AG09309 (cell line): ENCODE data around the gene CIZ1.

Experiments used
- DNase-seq: peaks from one replicate; pipeline ENCODE4 v3.0.0-alpha.2; 2010; ENCODE audit warnings: low read depth
- H3K4me3 ChIP-seq: 2 replicates; pipeline ENCODE4 v1.5.1; 2011; ENCODE audit warnings: mild to moderate bottlenecking, low read depth, low read length, moderate library complexity; ENCODE audit not compliant: control insufficient read depth
- TF ChIP-seq, protein P1 (sequence below): IDR thresholded peaks from 2 replicates; pipeline ENCODE4 v1.5.1; 2011; ENCODE audit warnings: mild to moderate bottlenecking, low read depth, low read length, inconsistent platforms; ENCODE audit not compliant: insufficient read depth, control insufficient read depth; ENCODE audit errors: missing control alignments

The CIZ1 gene

DNA sequence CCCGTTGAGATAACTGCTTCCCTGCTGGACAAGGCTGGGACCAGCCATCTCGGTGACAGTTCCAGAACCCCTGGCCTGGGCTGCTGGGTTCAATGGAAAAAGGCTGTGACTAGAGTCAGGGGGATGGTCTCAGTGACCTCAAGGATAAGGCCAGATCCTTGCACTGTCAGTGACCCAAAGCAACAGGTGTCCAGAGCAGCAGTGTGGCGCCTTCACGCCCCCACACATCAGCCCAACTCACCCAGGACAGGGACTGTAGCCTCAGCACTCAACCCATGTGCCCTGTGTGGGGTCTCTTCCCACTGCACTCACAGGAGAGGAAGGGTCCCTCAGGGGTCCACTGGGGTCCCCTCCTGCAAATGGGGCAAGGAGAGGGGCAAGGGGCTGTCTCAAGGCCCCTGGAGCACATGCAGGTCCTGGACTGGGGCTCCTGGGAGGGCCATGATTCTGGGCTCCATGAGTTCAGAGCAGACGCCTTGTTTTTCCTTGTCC, 42.8 kb downstream of the CIZ1 start:
- TF ChIP-seq, protein P1, sequence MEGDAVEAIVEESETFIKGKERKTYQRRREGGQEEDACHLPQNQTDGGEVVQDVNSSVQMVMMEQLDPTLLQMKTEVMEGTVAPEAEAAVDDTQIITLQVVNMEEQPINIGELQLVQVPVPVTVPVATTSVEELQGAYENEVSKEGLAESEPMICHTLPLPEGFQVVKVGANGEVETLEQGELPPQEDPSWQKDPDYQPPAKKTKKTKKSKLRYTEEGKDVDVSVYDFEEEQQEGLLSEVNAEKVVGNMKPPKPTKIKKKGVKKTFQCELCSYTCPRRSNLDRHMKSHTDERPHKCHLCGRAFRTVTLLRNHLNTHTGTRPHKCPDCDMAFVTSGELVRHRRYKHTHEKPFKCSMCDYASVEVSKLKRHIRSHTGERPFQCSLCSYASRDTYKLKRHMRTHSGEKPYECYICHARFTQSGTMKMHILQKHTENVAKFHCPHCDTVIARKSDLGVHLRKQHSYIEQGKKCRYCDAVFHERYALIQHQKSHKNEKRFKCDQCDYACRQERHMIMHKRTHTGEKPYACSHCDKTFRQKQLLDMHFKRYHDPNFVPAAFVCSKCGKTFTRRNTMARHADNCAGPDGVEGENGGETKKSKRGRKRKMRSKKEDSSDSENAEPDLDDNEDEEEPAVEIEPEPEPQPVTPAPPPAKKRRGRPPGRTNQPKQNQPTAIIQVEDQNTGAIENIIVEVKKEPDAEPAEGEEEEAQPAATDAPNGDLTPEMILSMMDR, result no peak
- H3K4me3 ChIP-seq, result no peak overlapping the region
- no peak for DNase-seq

DNA sequence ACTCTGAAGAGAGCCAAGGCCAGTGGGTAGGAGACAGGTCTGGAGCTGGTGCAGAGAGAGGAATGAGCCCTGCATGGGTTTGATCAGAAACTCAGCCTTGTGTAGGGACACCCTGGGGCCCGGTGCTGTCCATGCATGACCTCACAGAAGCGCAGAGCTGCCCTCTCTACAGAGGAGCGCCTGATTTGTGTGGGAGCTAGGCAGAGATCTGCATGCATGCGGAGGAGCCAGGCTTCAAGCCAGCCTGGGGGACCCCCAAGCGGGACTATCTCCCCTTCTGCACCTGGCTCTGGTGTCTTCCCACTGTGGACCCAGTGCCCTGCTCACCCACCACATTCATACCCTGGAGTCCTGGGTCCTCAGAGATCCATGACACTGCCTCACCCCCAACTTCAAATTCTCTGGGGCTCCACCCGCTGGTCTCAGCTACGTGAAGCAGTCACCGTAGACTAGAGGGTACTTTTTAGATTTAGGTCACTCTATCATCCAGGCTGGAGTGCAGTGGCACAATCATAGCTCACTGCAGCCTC, 44.7 kb downstream of the CIZ1 start:
- no peak overlapping the region for H3K4me3 ChIP-seq
- DNase-seq, result no peak
- TF ChIP-seq, protein P1, result no peak

DNA sequence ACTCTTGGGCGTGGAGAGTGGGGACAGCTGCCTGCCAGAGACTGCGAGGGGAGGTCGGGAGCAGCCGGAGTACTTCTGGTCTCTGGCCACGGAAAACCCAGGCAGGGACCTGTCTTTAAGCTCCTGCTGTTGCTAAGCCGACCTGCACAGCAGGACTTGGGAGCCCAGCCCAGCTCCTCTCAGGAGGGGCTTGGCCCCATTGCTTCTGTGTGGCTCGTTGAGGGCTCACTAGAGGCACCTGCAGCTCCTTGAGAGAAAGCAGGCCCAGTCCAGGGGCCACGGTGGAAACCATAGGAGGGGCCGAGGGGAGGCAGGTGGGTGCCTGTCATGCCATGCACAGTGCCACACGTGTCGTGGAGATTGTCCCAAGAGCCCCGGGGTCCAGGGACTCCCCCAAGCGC, 45.4 kb downstream of the CIZ1 start:
- TF ChIP-seq, protein P1, result no peak
- H3K4me3 ChIP-seq, result no peak overlapping the region
- DNase-seq, result no peak

DNA sequence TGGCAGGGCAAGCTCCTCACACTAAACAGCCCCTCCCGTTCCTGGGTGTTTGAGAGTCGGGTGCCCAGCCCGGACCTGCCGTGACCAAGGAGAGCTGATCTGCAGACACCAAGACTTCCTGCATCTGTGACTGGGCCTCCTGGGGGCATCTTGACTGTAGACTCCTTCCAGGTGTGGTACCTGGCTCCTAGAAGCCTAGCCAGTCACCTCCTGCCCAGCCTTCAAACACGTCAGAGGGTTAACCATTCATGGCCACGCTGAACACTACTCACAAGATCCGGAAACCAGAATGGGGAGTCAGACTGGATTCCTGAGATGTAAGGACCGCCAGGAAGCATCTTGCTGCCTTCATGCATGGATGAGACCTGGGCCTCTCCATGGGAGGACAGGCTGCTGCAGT, 45.8 kb downstream of the CIZ1 start:
- TF ChIP-seq, protein P1, result no peak
- no peak for DNase-seq
- H3K4me3 ChIP-seq, result no peak overlapping the region

DNA sequence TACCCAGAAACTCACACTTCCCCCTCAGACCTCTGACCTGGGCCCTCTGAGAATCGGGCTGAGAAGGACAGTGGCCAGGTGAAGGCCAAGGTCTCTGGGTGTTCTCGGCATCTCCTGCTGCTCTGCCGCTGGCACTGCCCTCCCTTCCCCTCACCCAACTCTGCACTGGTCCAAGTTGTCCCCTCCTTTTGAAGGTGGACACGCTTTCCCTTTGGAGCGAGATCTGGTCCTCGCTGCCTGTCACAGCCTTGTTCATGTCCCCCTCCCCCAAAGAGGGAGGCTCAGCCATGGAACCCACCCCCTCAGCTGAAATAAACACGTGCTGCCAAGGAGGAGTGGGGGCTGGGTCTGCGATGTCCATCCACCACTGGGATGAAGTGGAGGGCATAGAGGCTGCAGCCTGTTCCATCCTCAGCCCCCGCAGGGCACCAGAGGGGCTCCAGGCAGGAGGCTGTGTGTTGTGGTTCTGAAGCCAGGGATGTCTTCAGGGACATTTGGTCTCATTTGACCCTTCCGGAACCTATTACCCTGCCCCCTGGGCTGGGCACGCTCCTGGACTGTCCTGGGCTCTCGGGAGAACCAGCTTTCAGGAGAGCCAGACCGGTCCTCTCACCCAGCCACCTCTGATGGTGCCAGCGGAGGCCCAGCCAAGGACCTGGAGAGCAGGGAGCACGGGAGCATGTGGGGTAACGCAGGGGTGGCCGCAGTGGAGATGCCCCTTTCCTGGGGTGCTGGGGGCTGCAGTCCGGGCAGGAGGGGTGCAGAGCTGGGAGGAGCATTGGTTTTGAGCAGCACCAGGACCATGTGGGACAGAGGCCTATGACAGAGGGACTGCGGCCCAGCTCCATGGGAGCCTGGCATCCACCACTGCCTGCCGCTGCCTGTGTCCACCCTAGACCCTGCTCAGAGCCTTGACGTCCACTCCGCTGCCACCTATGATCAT, 46.9 kb downstream of the CIZ1 start:
- no peak overlapping the region for H3K4me3 ChIP-seq
- TF ChIP-seq, protein P1, result no peak
- no peak for DNase-seq

DNA sequence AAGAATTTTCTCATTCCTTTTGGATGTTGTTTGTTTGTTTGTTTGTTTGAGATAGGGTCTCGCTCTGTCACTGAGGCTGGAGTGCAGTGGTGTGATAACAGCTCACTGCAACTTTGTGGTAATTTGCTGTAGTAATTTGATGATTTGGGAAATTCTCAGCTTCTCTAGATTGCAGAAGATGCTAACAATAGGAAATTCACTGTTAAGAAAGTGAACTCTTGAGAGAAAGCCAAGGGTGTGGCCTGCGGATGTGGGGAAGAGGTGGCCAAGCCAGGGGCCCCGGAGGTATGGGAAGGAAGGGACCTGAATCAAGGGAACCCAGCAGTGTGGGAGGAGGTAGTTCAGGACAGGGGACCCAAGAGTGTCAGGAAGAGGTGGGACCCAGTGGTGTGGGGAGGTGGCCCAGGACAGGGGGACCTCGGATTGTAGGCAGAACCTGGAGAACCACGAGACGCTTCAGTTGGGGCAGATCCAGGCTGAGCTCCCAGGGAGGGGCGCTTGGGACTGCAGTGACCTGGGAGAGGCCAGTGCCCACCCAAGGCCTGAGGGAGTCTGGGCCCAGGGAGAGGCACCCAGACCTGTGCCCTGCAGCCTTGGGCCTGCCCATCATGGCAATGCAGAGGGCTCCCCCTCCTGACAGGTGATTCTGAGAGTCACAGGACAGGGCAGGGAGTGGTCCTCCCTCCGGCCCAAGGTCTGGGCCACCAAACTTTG, 47.7 kb downstream of the CIZ1 start:
- TF ChIP-seq, protein P1, result no peak
- H3K4me3 ChIP-seq, result no peak overlapping the region
- no peak for DNase-seq
